HepG2 (cell line): ENCODE measurements around the gene R3HDM1. TPM values are rescaled to one million over a fixed set of nuclear protein-coding genes. Genes with fewer than 3 reads are reported as not detected.
A peak's percentile ranks its signal among the peaks of the same experiment; 100 is the strongest.

Experiments
- ATF5 ChIP-seq: sonication (generic); formaldehyde crosslinking; IDR thresholded peaks from 2 replicates; pipeline ENCODE4 v1.4.0; 2020; ENCODE audit warnings: mild to moderate bottlenecking, low read depth, missing genetic modification reagents
- BATF2 ChIP-seq: sonication (generic); formaldehyde crosslinking; IDR thresholded peaks from 2 replicates; pipeline ENCODE4 v1.8.0; 2022; ENCODE audit warnings: mild to moderate bottlenecking, missing genetic modification reagents, moderate library complexity
- HES4 ChIP-seq: sonication (generic); formaldehyde crosslinking; IDR thresholded peaks from 2 replicates; pipeline ENCODE4 v1.9.0; 2021; ENCODE audit warnings: mild to moderate bottlenecking, missing genetic modification reagents, borderline replicate concordance
- JUNB ChIP-seq: sonication (generic); formaldehyde crosslinking; IDR thresholded peaks from 2 replicates; pipeline ENCODE4 v1.8.0; 2022; ENCODE audit warnings: missing genetic modification reagents, mild to moderate bottlenecking, borderline replicate concordance
- KDM6A ChIP-seq: IDR thresholded peaks from 2 replicates; pipeline ENCODE4 v1.6.1; 2016; ENCODE audit warnings: low read depth
- PAX8 ChIP-seq: sonication (generic); formaldehyde crosslinking; IDR thresholded peaks from 2 replicates; pipeline ENCODE4 v1.8.0; 2022; ENCODE audit warnings: mild to moderate bottlenecking, missing genetic modification reagents, borderline replicate concordance
- PLRG1 ChIP-seq: fragments of 450-650 bp; conservative IDR thresholded peaks from 2 replicates; pipeline ENCODE4 v1.6.1; 2016
- PRPF4 ChIP-seq: fragments of 200-400 bp; formaldehyde crosslinking; IDR thresholded peaks from 2 replicates; pipeline ENCODE4 v1.6.1; 2016; ENCODE audit warnings: low read length, low read depth; ENCODE audit not compliant: poor library complexity, severe bottlenecking
- SMARCC2 ChIP-seq: fragments of 450-650 bp; IDR thresholded peaks from 2 replicates; pipeline ENCODE4 v1.6.1; 2017; ENCODE audit warnings: antibody characterized with exemption, mild to moderate bottlenecking
- TBP ChIP-seq: sonication (generic); formaldehyde crosslinking; IDR thresholded peaks from 2 replicates; pipeline ENCODE4 v1.5.0; 2020; ENCODE audit warnings: missing genetic modification reagents
- TEAD2 ChIP-seq: sonication (generic); formaldehyde crosslinking; IDR thresholded peaks from 2 replicates; pipeline ENCODE4 v1.9.0; 2021; ENCODE audit warnings: missing genetic modification reagents
- TEAD3 ChIP-seq: optimal IDR thresholded peaks from 2 replicates; pipeline ENCODE3; 2016; ENCODE audit warnings: borderline replicate concordance
- TOPORS ChIP-seq: sonication (generic); formaldehyde crosslinking; IDR thresholded peaks from 2 replicates; pipeline ENCODE4 v1.8.0; 2023; ENCODE audit warnings: mild to moderate bottlenecking, missing genetic modification reagents
- TRIM24 ChIP-seq: sonication (generic); formaldehyde crosslinking; IDR thresholded peaks from 2 replicates; pipeline ENCODE4 v1.8.0; 2022; ENCODE audit warnings: mild to moderate bottlenecking, missing genetic modification reagents
- ZKSCAN5 ChIP-seq: sonication (generic); formaldehyde crosslinking; IDR thresholded peaks from 2 replicates; pipeline ENCODE4 v1.5.1; 2020; ENCODE audit warnings: mild to moderate bottlenecking, missing genetic modification reagents
- ZNF138 ChIP-seq: sonication (generic); formaldehyde crosslinking; IDR thresholded peaks from 2 replicates; pipeline ENCODE4 v1.5.0; 2020; ENCODE audit warnings: mild to moderate bottlenecking, low read depth, missing genetic modification reagents
- ZNF430 ChIP-seq: sonication (generic); formaldehyde crosslinking; IDR thresholded peaks from 2 replicates; pipeline ENCODE4 v1.9.0; 2021; ENCODE audit warnings: mild to moderate bottlenecking, missing genetic modification reagents
- ZNF512 ChIP-seq: sonication (generic); formaldehyde crosslinking; IDR thresholded peaks from 2 replicates; pipeline ENCODE4 v1.4.0; 2020; ENCODE audit warnings: mild to moderate bottlenecking, missing genetic modification reagents
- ZNF564 ChIP-seq: sonication (generic); formaldehyde crosslinking; IDR thresholded peaks from 2 replicates; pipeline ENCODE4 v1.8.1; 2023; ENCODE audit warnings: mild to moderate bottlenecking, missing genetic modification reagents
- ZNF788 ChIP-seq: sonication (generic); formaldehyde crosslinking; IDR thresholded peaks from 2 replicates; pipeline ENCODE4 v1.5.0; 2020; ENCODE audit warnings: mild to moderate bottlenecking, missing genetic modification reagents, borderline replicate concordance
- ZNF850 ChIP-seq: sonication (generic); formaldehyde crosslinking; conservative IDR thresholded peaks from 2 replicates; pipeline ENCODE4 v1.9.0; 2021; ENCODE audit warnings: mild to moderate bottlenecking, missing genetic modification reagents
- polyA plus RNA-seq, 8 experiments: library from polyadenylated mRNA; depleted of rRNA in 3 of 8; stranded (reverse) in 7 of 8; unstranded in 1 of 8; fragments of >200 nt; fragmentation: Illumina TruSeq in 4 of 8; extraction: Trizol in 4 of 8; gene quantifications; 2 replicates each; pipeline versions ENCODE4 v1.2.1 to v1.2.3, GENCODE V29; 2011 to 2016; ENCODE audit warnings: low read depth in 4 of 8, missing spikeins in 1 of 8, mixed read lengths in 1 of 8; ENCODE audit not compliant: insufficient read depth in 1 of 8
- total RNA-seq, 5 experiments: library from RNA; depleted of rRNA; stranded (reverse); fragments of >200 nt; fragmentation: Illumina TruSeq; extraction: Trizol; gene quantifications; 2 replicates each; pipeline ENCODE4 v1.2.3, GENCODE V29; 2016; ENCODE audit warnings: low read depth in 1 of 5
- TF ChIP-seq, protein P1 (sequence below): sonication (generic); formaldehyde crosslinking; IDR thresholded peaks from 2 replicates; pipeline ENCODE4 v1.8.0; 2022; ENCODE audit warnings: mild to moderate bottlenecking, missing genetic modification reagents; ENCODE audit not compliant: insufficient replicate concordance
- TF ChIP-seq, protein P2 (sequence below): IDR thresholded peaks from 2 replicates; pipeline ENCODE4 v1.6.1; 2016; ENCODE audit warnings: missing compliant biosample characterization, missing genetic modification reagents, borderline replicate concordance

R3HDM1 gene
- total and polyA plus RNA-seq, 2 of the 13 experiments (the other 11 are each of a cell fraction or from before 2014, with no cell fraction given) = 15.7 to 54.3 TPM

DNA sequence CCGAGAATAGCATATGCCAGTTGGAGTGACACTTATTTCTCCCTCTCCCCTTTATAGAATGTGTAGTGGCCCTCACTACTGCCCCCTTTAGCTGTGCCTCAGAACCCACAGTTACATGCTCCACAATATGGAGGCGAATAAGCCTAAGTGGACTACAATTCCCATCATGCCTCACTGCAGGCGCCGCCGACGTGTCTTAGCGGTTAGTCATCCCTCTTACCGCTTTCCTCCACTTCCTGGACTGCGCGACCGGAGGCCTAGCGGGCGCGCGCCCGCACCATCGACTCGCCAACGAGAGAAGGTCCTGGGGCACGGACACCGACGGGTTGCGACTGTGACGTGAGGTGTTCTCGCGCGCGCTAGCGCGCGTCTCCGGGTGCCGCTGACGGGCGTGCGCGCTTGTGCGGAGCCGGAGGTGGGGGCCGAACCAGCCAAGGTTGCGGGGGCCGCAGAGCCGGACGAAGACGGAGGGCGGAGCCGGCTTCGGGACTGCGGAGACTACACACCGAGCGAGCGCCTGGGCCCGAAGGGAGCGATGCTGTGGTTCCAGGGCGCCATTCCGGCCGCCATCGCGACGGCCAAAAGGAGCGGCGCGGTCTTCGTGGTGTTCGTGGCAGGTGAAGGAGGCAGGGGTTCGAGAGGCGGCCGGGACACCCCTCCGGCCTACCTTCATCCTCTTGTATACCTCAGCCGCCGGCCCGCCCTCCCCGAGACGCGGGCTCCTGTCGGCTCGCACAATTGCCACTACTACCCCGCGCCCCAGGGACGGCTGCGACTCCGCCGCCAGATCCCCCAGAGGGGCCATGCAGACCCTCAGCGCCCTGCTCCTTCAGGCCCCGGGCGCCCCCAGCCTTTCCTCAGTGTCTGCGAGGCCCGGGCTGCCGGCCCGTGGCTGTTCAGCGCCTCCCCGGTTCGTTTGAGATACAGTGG, 210.4 kb downstream of the R3HDM1 start, which contains the start of gene UBXN4 (continued):
- peak; percentile 90 for TF ChIP-seq TEAD3 (CRISPR knock-in tag)
- peak; percentile 73; the same call in 1 of the 2 replicates for TF ChIP-seq ZNF430 (CRISPR knock-in tag)
- peak; percentile 92; the same call in 1 of the 2 replicates for TF ChIP-seq HES4 (CRISPR knock-in tag)
- TF ChIP-seq TEAD2 (CRISPR knock-in tag) = 0 out of 2 replicates have a peak, but pooled peaks have one; percentile 54
- 0 out of 2 replicates have a peak, but pooled peaks have one; percentile 56 for TF ChIP-seq ZNF850
- TF ChIP-seq ZNF788 (CRISPR knock-in tag) = peak; percentile 80; the same call in 1 of the 2 replicates
- no peak for TF ChIP-seq ZNF512 (CRISPR knock-in tag)
- TF ChIP-seq, protein P1, sequence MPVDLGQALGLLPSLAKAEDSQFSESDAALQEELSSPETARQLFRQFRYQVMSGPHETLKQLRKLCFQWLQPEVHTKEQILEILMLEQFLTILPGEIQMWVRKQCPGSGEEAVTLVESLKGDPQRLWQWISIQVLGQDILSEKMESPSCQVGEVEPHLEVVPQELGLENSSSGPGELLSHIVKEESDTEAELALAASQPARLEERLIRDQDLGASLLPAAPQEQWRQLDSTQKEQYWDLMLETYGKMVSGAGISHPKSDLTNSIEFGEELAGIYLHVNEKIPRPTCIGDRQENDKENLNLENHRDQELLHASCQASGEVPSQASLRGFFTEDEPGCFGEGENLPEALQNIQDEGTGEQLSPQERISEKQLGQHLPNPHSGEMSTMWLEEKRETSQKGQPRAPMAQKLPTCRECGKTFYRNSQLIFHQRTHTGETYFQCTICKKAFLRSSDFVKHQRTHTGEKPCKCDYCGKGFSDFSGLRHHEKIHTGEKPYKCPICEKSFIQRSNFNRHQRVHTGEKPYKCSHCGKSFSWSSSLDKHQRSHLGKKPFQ (CRISPR knock-in tag) = peak; percentile 76
- TF ChIP-seq TRIM24 (CRISPR knock-in tag) = no peak
- peak; percentile 58; the same call in 1 of the 2 replicates for TF ChIP-seq BATF2
- TF ChIP-seq JUNB (CRISPR knock-in tag) = no peak; the same call in 1 of the 2 replicates
- no peak for TF ChIP-seq SMARCC2
- TF ChIP-seq PLRG1 = no peak
- peak; percentile 79; the same call in 1 of the 2 replicates for TF ChIP-seq TBP (CRISPR knock-in tag)
- peak; percentile 83 for TF ChIP-seq ZNF564 (CRISPR knock-in tag)
- TF ChIP-seq ATF5 (CRISPR knock-in tag) = peak; percentile 88
- no peak for TF ChIP-seq ZKSCAN5 (CRISPR knock-in tag)
- TF ChIP-seq, protein P2, sequence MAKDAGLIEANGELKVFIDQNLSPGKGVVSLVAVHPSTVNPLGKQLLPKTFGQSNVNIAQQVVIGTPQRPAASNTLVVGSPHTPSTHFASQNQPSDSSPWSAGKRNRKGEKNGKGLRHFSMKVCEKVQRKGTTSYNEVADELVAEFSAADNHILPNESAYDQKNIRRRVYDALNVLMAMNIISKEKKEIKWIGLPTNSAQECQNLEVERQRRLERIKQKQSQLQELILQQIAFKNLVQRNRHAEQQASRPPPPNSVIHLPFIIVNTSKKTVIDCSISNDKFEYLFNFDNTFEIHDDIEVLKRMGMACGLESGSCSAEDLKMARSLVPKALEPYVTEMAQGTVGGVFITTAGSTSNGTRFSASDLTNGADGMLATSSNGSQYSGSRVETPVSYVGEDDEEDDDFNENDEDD (CRISPR knock-in tag) = peak; percentile 78; the same call in 1 of the 2 replicates
- TF ChIP-seq PRPF4 = no peak
- TF ChIP-seq TOPORS (CRISPR knock-in tag) = peak; percentile 55; the same call in 1 of the 2 replicates
- TF ChIP-seq PAX8 = 0 out of 2 replicates have a peak, but pooled peaks have one; percentile 40
- TF ChIP-seq ZNF138 (CRISPR knock-in tag) = peak; percentile 37
- no peak for TF ChIP-seq KDM6A (CRISPR knock-in tag)
